ENCODE measurements around the gene PAPPA2.

DNA sequence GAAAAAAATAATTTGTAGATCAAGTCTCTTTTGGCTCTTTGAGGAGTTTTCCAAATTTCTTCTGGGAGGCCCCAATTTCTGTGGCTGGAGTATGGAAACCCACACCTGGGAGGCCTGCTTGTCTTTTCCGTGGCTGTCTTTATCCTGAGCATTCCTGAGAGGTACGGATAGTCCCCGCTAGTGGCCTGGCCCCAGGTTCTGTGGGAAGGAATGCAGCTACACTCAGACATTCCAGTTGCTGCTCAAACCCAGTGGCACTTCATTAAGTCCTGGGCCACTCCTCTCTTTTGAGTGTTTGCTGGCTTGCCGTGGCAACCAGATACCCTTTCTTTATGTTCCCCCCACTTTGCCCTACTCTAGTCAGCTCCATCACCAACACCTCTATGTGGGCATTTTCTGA lies 391.1 kb downstream of the PAPPA2 start:
- TF ChIP-seq, protein P1, sequence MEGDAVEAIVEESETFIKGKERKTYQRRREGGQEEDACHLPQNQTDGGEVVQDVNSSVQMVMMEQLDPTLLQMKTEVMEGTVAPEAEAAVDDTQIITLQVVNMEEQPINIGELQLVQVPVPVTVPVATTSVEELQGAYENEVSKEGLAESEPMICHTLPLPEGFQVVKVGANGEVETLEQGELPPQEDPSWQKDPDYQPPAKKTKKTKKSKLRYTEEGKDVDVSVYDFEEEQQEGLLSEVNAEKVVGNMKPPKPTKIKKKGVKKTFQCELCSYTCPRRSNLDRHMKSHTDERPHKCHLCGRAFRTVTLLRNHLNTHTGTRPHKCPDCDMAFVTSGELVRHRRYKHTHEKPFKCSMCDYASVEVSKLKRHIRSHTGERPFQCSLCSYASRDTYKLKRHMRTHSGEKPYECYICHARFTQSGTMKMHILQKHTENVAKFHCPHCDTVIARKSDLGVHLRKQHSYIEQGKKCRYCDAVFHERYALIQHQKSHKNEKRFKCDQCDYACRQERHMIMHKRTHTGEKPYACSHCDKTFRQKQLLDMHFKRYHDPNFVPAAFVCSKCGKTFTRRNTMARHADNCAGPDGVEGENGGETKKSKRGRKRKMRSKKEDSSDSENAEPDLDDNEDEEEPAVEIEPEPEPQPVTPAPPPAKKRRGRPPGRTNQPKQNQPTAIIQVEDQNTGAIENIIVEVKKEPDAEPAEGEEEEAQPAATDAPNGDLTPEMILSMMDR (IDR thresholded peaks at IDR 0.05): no peak
- TF ChIP-seq EP300 (IDR thresholded peaks at IDR 0.05) (no peak), POLR2A (IDR thresholded peaks at IDR 0.05; ENCODE audit: low read depth) (no peak), POLR2AphosphoS5 (IDR thresholded peaks at IDR 0.05) (no peak)

Measured in esophagus muscularis mucosa (tissue), 4 donors.